HepG2 (cell line): Measurements from ENCODE around the gene FKBP1B. TPM values are rescaled to one million over a fixed set of nuclear protein-coding genes. Genes with fewer than 3 reads are reported as not detected.

ENCODE experiments used
- CAMTA2 ChIP-seq: sonication (generic); formaldehyde crosslinking; IDR thresholded peaks from 2 replicates; pipeline ENCODE4 v1.4.0; 2020; ENCODE audit warnings: mild to moderate bottlenecking, missing genetic modification reagents, borderline replicate concordance
- KAT8 ChIP-seq: IDR thresholded peaks from 2 replicates; pipeline ENCODE4 v1.6.1; 2016; ENCODE audit warnings: missing genetic modification reagents, missing compliant biosample characterization
- NBN ChIP-seq: fragments of 450-650 bp; conservative IDR thresholded peaks from 2 replicates; pipeline ENCODE4 v1.6.1; 2017
- NONO ChIP-seq, 2 experiments: fragments of 450-650 bp in 1 of 2; sonication (generic) in 1 of 2; formaldehyde crosslinking in 1 of 2; IDR thresholded peaks in 1 of 2; conservative IDR thresholded peaks in 1 of 2; 2 replicates each; pipeline versions ENCODE4 v1.6.1 to v1.8.0; 2017 to 2022; ENCODE audit warnings: mild to moderate bottlenecking in 1 of 2, missing genetic modification reagents in 1 of 2, moderate library complexity in 1 of 2
- SNAPC4 ChIP-seq: sonication (generic); formaldehyde crosslinking; IDR thresholded peaks from 2 replicates; pipeline ENCODE4 v1.4.0; 2020; ENCODE audit warnings: mild to moderate bottlenecking, missing genetic modification reagents
- ZNF121 ChIP-seq: sonication (generic); formaldehyde crosslinking; IDR thresholded peaks from 2 replicates; pipeline ENCODE4 v1.5.0; 2020; ENCODE audit warnings: mild to moderate bottlenecking, missing genetic modification reagents
- ZNF598 ChIP-seq: sonication (generic); formaldehyde crosslinking; IDR thresholded peaks from 2 replicates; pipeline ENCODE4 v1.5.1; 2020; ENCODE audit warnings: mild to moderate bottlenecking, missing genetic modification reagents, borderline replicate concordance
- ZNF646 ChIP-seq: sonication (generic); formaldehyde crosslinking; IDR thresholded peaks from 2 replicates; pipeline ENCODE4 v1.9.0; 2021; ENCODE audit warnings: mild to moderate bottlenecking, missing genetic modification reagents
- polyA plus RNA-seq, 8 experiments: library from polyadenylated mRNA; depleted of rRNA in 3 of 8; stranded (reverse) in 7 of 8; unstranded in 1 of 8; fragments of >200 nt; fragmentation: Illumina TruSeq in 4 of 8; extraction: Trizol in 4 of 8; gene quantifications; 2 replicates each; pipeline versions ENCODE4 v1.2.1 to v1.2.3, GENCODE V29; 2011 to 2016; ENCODE audit warnings: low read depth in 4 of 8, missing spikeins in 1 of 8, mixed read lengths in 1 of 8; ENCODE audit not compliant: insufficient read depth in 1 of 8
- total RNA-seq, 5 experiments: library from RNA; depleted of rRNA; stranded (reverse); fragments of >200 nt; fragmentation: Illumina TruSeq; extraction: Trizol; gene quantifications; 2 replicates each; pipeline ENCODE4 v1.2.3, GENCODE V29; 2016; ENCODE audit warnings: low read depth in 1 of 5
- TF ChIP-seq, protein P1 (sequence below): sonication (generic); formaldehyde crosslinking; IDR thresholded peaks from 2 replicates; pipeline ENCODE4 v1.9.0; 2022; ENCODE audit warnings: missing genetic modification reagents, mild to moderate bottlenecking, borderline replicate concordance

The FKBP1B gene
- total and polyA plus RNA-seq, 2 of the 13 experiments (the other 11 are each of a cell fraction or from before 2014, with no cell fraction given), result 35.2 to 96.3 TPM

DNA sequence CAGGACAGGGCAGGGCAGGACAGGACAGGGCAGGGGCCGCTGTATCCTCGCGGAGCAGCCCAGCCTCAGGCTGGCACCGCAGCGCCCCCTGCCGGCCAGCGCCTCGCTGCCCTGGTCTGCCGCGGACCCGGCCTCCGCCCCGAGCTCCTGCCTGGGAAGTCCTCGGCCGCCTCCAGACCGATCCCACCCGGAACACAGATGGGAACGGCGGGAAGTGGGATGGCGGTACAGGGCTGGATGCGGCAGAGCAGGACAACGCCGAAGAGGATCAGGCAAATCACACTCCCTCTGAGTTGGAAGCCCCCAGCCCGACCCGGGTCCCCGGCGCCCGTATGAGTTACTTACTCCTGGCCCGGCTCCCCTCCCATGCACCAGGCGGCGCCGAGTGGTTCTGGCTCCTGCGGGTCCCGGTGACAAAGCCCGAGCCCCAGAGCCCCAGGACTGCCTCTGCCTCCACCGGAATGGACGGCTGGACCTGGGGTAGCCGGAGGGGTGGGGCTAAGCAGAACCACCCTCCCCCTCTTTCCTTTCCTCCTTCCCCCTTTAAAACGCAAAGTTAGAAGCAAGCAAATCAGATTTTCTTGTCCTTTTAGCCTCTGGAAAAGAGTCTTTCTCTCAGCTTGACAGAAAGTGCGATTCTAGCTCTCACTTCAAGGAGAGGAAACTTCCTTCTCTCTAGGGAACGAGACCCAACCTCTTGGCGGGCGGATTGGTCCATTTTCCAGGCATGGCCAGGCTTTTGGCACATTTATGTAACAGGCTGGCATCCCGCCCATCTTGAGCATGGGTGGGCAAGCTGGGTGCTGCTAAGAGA is 35.1 kb downstream of the FKBP1B start, which contains the start of gene TP53I3 (continued):
- TF ChIP-seq NBN, result no peak
- peak; percentile 73; the same call in 1 of the 2 replicates for TF ChIP-seq ZNF121 (CRISPR knock-in tag)
- no peak for TF ChIP-seq ZNF646 (CRISPR knock-in tag)
- TF ChIP-seq KAT8 (CRISPR knock-in tag), result peak; percentile 64; the same call in 1 of the 2 replicates
- TF ChIP-seq NONO (IDR thresholded peaks at IDR 0.05), result no peak
- peak; percentile 95 for TF ChIP-seq NONO (CRISPR knock-in tag; conservative IDR thresholded peaks at IDR 0.05)
- TF ChIP-seq, protein P1, sequence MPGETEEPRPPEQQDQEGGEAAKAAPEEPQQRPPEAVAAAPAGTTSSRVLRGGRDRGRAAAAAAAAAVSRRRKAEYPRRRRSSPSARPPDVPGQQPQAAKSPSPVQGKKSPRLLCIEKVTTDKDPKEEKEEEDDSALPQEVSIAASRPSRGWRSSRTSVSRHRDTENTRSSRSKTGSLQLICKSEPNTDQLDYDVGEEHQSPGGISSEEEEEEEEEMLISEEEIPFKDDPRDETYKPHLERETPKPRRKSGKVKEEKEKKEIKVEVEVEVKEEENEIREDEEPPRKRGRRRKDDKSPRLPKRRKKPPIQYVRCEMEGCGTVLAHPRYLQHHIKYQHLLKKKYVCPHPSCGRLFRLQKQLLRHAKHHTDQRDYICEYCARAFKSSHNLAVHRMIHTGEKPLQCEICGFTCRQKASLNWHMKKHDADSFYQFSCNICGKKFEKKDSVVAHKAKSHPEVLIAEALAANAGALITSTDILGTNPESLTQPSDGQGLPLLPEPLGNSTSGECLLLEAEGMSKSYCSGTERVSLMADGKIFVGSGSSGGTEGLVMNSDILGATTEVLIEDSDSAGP (CRISPR knock-in tag), result peak; percentile 97
- TF ChIP-seq CAMTA2 (CRISPR knock-in tag), result no peak; the same call in 1 of the 2 replicates
- peak; percentile 45; the same call in 1 of the 2 replicates for TF ChIP-seq ZNF598 (CRISPR knock-in tag)
- no peak for TF ChIP-seq SNAPC4 (CRISPR knock-in tag)
